Activated CD8-positive, alpha-beta memory T cell treated with anti-CD3 and anti-CD28 coated beads for 4 hours (primary cell): ENCODE results near the gene HOXD8.

Source experiments
- DNase-seq, 2 donors: peaks; one replicate each; pipeline ENCODE4 v3.0.0-alpha.2; 2020; ENCODE audit warnings: low read depth in 2 of 2

The HOXD8 gene

DNA sequence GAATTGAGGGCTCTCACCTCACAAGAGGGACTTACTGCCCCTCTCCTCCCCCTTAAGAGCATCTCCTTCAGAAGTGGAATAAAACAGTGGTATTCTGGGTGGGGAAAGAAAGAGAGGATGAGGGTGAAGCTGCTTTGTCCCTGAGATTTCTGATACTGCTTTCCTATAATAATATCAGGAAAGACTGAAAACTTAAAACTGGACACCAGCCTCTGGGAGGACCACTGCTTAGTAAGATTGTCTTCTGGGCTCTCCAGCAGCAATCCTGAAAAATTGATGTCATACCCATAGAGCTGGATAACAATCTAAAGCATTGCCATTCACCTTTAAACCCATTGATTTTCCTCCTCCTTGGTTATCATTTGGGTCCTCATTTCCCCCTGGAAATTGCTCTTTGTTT lies 17.1 kb downstream of the HOXD8 start:
- DNase-seq, result no peak

DNA sequence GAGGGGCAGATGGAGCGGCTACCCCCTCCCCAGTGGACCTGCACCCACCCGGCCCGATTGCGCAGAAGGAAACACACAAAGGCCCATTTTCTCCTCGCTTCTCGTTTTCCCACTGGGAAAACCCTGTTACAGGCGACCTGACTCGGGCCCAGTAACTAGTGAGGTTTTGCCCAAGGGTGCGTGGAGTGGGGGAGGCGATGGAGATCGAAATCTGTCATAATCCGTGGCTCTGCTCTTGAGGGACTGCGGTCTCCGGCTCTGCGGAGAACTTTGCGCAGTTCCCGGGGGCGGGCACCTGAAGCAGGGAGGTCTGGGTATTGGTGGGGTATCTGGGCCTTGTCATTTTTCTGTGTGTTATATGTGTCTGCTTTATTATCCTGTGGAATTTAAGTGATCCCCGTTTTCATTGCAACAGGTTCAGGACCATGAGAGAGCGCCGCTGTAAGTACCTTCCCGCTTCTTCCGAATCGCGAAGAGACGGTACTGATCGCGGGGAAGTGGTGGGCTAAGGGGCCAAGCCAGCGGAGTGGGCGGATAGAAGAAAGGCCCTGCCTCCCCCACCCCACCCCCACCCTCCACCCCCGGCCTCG lies 17.8 kb downstream of the HOXD8 start:
- no peak for DNase-seq

DNA sequence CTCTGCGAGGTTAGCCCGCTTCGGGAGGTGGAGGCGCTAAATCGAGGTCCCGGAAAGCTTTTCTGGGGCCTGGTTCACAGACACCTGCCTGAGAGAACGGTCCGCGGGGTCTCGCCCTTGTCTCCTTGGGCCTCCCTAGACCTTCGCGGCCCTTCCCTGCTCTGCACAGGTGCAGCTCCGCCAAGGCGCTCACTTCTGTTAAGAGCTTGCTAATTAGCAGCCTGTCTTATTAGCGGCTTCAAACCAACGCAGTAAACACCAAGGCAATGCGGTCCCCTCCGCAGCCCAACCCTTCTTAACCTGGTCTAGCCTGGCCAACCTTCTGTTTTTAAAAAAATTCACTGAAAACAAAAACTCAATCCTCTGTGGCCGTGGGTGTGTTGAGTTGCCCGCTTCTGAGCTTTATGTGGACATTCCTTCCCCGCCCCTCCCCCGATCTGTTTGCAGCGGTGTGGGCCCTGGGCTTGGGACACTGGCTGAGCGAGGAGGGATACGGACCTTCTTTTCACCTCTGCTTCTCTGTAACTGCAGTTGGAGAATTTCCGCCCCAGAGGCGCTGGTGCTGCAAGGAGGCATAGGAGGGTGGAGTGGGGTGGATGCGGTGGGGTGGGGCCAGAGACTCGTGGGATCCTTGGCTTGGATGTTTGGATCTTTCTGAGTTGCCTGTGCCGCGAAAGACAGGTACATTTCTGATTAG lies 18.4 kb downstream of the HOXD8 start:
- no peak for DNase-seq

DNA sequence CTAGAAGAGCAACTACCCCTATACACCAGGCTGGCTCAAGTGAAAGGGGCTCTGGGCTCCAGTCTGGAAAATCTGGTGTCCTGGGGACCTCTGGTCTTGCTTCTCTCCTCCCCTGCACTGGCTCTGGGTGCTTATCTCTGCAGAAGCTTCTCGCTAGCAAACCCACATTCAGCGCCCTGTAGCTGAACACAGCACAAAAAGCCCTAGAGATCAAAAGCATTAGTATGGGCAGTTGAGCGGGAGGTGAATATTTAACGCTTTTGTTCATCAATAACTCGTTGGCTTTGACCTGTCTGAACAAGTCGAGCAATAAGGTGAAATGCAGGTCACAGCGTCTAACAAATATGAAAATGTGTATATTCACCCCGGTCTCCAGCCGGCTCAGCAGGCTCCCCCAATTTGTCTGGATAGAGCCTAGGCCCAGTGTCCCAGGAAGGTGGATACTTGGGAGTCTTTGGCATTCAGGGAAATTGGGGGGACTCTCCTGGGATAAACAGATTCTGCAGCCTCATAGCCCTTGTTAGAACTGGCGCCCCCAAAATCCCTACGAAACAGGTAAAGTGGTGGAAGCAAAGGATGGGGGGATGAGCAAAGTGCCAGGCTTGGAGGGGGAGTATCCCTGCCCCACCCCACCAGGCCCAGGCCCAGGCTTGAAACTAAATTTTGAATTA lies 19.4 kb downstream of the HOXD8 start:
- DNase-seq, result no peak

DNA sequence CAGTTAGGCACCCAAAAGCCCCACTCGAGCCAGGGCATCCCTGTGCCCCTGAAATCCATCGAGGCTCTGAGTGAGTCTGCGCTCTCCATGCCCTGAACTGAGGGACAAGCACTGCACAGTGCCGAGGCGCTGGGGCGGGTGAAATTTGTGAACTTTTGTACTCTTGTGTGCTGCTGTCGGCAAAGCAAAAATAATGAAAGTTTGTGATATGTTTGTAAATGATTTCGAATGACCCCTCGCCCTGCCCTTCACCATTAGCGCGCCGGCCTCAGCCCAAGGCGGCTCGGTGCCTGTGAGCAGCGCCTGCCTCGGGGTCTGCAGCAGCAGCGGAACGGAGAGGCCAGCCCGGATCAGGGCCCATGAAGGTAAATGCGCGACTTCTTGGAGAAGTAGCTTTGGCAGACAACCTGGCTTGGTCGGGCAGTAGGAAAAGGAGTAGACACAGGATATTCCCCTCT lies 20.0 kb downstream of the HOXD8 start:
- DNase-seq, result no peak

DNA sequence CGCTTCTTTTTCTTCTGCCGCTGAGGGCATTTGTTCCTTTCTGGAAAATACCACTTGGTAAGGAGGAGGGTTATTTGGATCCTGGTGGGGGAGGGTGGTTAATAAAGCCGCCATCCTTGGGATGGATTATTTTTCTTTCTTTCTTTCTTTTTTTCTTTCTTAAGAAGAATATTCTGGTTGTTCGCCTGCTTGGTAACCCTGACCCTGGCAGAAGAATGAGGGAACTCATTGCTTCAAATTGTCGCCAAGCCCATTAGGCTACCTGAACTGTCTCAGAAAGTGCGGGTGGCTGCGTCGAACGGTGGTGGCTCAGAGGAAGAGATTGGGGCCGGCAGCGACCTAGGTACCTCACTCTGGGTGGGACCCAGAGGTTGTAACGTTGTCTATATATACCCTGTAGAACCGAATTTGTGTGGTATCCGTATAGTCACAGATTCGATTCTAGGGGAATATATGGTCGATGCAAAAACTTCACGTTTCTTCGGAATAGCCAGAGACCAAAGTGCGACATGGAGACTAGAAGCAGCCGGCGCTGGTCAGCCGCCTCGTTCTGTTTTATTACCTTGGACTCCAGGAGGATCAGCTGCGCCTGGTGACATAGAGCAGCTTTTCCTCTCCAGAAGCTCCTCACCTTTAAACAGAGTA lies 20.6 kb downstream of the HOXD8 start:
- DNase-seq, result no peak

DNA sequence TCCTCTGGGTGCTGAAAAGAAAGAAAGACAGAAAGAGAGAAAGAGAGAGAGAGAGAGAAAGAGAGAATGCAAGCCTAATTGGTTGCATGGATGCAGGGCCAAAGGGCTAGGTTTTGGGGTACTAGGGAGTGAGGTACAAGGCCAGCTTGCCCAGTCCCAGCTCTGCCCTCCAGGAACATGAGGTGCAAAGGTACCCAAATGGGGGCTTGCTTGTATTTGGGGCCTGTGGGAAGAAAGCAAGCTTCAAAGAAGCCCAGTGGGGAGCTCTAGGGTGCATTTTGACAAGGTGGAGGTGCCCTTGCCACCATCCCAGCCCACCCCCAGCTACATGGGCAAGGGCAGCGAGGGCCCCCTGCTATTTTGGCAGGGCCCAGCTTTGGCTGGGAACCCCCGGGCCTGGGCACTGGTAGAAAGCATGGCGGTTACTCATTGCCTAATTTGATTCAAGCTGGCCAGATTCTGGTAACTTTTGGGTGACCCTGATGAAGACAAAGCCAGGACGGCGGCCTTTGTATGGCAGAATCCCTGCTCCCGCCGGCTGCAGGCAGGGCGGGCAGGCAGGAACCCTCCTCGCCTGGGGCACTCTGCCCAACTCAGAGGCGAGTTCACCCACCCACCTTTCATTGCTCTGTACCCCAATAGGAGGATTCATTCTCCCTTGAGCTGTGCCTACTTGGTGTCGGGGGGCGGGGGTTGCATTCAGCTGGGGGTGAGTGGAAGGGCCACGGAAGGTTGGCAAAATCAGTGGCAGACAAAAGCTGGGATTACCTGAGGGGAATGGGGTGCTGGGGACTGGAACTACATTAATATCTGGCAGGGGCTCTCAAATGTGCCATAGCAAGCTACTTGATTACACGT lies 21.3 kb downstream of the HOXD8 start:
- DNase-seq, result no peak

DNA sequence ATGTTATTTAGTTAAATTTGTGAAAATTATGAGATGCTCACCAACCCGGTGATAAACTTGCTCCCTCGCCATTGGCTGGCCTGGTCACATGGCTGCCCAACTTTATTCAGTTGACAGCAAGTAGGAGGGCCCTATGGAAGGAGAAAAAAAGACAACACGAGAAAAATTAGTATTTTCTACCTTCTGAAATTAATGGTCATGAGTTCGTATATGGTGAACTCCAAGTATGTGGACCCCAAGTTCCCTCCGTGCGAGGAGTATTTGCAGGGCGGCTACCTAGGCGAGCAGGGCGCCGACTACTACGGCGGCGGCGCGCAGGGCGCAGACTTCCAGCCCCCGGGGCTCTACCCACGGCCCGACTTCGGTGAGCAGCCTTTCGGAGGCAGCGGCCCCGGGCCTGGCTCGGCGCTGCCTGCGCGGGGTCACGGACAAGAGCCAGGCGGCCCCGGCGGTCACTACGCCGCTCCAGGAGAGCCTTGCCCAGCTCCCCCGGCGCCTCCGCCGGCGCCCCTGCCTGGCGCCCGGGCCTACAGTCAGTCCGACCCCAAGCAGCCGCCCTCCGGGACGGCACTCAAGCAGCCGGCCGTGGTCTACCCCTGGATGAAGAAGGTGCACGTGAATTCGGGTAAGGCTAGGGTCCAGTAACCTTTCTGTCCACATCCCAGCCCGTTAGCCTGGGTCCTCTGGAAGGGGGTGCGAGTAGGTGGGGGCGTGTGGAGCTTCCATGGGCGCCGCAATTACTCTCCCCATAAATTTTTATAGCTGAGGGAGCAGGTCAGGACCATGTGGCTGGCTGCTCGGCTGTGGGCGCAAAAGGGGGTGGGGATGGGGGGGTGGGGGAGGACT lies 22.2 kb downstream of the HOXD8 start, which contains the start of gene HOXD4:
HOXD4 (plus strand) TSS at position 109 of the 846 bp plus-strand sequence; CDS start at position 193, 84 bp downstream.
- DNase-seq, result no peak

DNA sequence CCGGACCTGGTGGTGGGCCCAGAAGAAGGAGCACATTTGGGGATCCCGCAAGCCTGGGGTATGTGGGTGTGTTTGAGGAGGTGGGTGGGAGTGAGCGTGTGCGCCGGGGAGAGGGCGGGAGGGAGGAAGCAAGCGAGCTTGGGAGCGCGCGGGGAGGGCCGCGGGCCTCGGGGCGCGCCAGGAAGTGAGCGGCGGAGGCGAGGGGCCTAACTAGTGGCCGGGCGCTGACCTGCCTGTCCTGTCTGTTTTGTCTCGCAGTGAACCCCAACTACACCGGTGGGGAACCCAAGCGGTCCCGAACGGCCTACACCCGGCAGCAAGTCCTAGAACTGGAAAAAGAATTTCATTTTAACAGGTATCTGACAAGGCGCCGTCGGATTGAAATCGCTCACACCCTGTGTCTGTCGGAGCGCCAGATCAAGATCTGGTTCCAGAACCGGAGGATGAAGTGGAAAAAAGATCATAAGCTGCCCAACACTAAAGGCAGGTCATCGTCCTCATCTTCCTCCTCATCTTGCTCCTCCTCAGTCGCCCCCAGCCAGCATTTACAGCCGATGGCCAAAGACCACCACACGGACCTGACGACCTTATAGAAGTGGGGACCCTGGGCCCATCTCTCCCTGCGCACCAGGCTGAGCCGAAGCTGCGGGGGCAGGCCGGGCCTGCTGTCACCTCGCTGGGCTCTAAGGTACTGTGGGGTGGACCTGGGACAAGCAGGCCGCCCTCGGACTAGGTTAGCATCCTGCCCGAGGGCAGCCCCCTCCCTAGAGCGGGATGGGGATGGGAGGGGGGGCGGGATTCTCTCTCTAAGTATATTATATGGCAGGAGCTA lies 23.1 kb downstream of the HOXD8 start:
- no peak for DNase-seq

DNA sequence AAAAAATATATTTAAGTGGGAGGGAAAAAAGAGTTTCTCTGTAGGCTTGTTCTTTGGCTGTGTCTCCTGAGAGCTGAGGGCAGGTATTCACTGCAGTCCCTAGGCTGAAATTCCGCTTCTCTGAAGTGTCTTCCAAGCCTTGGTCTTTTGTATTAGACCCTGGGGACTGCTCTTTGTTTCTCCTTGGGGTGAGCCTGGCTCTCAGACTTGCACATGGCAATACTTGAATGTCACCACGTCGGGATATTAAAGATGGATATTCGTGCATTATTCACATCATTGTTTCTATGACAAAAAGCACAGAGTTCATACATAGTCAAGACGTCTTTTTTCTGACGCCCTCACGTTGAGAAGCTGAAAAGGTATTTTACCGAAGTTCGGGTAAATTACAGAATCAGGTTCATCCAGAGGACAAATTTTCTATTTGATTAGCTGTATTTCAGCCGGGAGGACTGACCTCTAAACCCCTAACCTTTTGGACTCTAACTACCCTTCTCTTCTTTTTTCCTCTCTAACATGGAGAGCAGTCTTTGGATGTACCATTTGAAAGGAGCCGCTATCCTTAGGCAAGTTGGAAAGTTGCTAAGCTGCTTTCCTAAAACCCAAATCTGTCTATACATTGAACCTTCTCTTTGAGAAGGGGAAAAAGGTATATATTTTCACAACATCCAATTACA lies 25.2 kb downstream of the HOXD8 start:
- no peak for DNase-seq

DNA sequence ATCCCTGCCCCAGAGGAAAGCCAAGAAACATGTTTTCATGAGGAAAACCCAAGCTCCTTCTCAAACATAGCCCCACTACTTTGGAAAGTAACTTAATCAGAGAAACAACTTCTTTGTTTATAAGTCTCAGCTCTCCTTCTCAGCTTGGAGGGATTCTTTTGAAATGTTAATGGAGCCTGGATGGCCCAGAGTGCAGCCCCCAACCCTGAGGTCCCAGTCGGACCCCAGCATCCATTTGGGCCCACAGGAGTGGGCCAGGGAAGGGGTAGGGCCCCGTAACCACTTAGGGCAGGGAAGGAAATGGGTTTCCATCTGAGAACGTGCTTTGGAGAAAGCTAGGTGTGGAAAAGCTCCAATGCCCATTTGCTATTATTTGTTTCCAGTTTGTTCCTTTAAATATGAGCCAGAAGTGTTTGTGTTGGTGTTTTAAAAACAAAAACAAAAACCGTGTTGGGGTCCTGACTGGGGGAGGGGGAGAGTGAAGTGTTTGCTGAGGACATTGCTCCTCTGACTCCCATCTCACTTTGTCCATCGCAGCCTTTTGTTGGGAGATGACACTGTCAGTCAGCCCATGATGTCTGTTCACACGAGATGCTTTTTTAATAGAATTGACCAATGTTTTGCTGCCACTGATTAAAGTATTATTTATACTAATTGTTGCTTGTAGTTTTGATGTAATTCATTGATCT lies 26.0 kb downstream of the HOXD8 start:
- DNase-seq, result no peak

DNA sequence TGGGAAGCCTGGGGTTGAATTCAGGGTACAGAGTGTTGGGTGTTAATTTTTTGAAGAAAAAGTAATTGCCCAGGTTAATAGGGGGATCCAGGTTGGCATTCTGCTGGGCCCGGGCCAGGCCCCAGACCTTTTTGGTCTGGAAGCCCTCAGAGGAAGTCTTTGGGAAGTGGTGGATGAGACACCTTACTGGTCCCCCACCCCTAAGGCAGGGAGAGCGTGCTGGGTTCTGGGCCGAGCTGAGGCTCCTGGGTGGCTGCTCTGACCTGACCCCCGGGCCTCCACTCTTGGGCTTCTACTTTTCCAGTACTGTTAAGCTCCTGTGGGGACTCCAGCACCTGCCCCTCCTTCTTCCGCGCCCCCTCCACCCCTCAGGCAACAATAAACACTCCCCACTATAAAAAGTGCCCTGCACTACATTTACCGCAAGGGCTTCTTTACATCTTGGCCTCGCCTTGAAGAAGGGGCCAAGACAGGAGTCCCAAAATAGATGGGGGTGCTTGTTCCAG lies 26.8 kb downstream of the HOXD8 start:
- DNase-seq, result no peak

DNA sequence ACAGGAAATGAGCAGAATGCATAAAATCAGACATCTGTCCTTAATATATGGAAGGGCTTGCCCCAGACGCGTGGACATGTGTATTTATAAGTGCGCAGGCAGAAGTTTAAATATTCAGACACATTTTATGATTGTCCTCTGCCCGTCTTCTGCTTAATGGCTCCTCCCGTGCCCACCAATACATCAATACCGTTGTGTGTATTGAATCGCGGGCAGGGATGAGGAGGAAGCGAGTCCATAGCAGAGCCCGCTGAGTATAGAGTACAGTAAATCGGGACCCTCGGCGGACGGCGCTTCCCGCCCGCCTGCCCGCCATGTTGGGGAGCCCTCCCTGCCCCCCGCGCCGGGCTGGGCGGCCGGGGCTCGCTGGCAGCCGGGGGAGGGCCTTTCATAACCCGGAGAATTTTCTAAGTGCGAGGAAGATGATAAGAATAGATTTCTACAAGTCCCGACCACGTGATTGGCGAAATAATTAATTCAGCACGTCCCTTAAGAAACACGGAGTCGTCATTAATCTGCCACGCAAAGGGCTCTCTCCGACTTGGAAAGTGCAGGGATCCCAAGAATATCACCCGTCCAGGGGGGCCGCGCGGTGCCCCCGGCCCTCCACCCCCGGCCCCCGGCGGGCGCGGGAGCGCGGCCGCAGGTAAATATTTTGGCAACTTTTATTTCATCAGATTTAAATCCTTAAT lies 27.4 kb downstream of the HOXD8 start, which contains the start of gene HOXD3:
HOXD3 (plus strand) TSS at position 501 of the 692 bp plus-strand sequence. CDS start 11,808 bp downstream, outside the sequence.
- no peak for DNase-seq

DNA sequence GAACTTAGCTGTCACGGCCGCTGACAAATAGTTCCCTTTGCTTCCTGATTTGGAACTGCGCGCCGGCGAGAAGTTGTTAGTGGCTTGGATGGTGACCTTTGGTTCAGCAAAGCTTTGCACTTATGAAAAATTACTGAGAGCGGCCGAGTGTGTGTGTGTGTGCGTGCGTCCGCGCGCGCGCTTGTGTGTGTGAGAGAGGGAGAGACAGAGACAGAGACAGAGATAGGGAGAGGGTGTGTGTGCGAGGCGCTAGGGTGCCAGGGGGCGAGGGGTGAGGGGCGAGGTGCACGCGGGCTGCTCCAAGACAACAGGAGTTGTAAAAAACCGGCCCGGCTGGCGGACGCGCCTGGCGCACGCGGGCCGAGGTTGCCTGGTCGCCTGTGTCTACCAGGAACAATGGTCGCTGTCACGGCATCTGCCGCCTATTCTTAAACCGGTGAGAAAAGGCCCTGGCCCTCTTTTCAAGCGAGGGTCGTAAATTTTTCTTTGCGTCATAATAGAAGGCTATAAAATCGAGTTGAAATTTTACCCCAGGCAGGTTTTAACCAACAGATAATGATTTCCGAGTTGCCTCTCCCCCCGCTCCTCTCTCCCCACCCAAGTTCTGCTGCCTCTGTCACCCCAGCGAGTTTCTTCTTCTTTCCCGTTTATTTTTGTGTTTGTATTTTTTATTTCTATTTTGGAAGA lies 28.1 kb downstream of the HOXD8 start:
- no peak for DNase-seq

DNA sequence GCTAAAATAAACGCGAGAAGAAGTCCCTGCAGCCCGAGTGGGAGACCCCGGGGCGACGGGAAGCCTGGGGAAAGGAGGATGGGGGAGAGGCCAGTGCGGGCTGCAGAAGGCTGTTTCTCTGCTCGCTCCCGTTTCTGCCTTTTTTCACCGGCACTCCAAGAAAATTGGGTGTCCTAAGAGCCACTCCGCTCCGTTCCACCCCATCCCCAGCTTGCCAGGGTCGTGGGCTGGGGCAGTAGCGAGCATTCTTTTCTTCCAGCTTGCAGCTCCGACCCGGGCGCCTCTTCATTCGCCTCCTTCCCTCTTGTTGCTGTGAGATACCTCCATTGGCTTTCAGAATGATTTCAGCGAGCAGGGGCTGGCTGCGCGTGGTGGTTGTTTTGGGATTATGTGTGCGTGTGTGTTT lies 28.7 kb downstream of the HOXD8 start:
- DNase-seq, result no peak

DNA sequence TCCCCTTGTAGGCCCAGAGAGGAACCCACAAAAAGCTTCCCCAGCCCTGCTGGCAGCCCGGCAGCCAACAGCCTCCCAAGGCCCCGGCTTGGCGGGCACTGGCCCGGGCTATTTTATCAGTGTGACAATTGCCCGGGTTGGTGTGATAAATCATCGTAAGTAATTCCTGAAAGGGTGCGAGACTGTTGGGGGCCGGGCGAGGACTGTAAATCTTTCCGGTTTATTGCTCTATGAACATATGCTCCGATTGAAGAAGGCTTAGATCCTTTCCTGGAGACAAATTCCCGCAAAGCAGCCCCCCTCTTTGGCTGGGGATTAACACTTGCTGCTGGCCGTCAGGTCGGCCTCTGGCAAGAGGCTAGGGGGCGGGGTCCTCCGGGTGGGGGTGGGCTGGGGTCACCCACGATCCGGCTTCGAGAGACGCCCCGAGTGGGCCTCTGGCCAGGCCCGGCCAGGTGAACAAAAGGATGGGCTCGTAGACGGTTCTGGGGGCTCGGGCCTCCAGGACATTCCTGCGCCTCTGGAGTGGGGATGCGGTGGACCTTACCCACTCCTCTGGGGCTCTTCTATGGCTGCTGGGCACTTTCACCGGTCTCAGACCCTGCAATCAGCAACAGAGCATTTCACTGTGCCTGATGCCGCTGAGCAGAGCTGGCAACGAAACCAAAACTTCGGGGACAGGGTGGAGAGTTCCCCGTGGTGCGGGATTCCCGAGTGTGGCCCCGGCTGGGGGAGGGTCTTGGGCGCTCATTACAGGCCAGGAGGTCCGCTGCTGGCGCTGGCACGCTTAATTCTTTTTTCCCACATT lies 29.6 kb downstream of the HOXD8 start:
- DNase-seq, result no peak
